Endometrial microvascular endothelial cells (primary cell): Measurements from ENCODE around the gene TMEM218. TPM values are rescaled to one million over a fixed set of nuclear protein-coding genes. Genes with fewer than 3 reads are reported as not detected.

Experiments
- in situ Hi-C: cut with HindIII; loops from 2 replicates; pipeline ENCODE4 v1.10.0; 2017; ENCODE audit warnings: low sequenced_read_pairs, low pct_unique_long_range_greater_than_20kb; ENCODE audit errors: inconsistent ontology term
- total RNA-seq: library from RNA; depleted of rRNA; stranded (reverse); fragments of >200 nt; gene quantifications from one replicate; pipeline ENCODE4 v1.2.3, GENCODE V29; 2015; ENCODE audit errors: inconsistent ontology term

Gene TMEM218
- total RNA-seq, 1 donor from 2014 or later: 50.9 TPM

DNA sequence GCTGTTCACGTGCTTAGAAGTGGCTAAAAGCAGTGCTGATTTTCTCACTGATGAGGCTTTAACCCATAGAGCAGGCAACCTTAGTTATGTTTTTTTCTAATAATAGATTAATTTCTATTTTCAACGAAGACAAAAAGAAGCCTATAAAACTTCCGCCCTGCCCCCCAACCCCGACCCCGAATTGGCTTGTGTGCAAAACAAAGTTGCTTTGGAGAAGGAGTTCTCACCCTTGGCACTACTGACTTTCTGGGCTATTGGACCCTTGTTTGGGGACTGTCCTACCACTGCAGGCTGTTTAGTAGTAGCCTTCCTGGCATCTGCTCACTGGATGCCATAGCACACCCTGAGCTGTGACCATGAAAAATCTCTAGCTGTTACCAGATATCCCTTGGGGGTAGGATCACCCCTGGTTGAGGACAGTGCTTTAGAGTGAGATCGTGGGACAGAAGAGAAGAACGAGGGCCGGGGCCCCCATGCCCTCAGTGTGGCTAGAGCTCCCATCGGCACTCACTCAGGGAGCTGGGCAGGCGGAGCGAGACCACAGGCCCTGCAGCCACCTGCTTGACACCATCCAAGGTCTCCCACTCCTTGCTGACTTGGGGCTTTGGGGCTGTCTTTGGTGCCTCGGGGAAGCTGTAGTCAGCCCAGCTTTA is 31.4 kb downstream of the TMEM218 start:
- in situ Hi-C loops: no loop called here

- in situ Hi-C loops: no loop called here
Observed at GRCh38 chr11:125079151-125079877, 32.1 kb downstream of the TMEM218 start.

- in situ Hi-C loops: no loop called here
Observed at GRCh38 chr11:125078516-125079140, 32.8 kb downstream of the TMEM218 start.

DNA sequence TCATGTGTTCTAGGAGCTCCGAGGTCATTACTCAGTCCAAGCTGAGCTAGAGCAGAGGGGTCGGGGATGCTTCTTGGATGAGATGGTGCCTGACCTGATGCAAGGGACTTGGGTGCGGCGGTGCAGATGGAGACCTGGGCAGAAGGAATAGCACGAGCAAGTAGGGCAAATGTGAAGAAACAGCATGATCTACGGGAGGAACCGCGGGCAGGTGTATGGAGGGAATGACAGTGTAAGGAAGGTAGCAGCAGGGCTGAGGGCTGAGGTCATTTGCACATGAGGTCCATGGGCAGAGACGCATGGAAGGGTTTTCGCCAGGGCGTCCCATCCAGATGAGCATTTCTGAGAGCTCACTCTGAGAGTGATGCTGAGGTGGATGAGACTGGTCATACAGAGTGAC is 33.4 kb downstream of the TMEM218 start:
- in situ Hi-C loops: no loop called here

DNA sequence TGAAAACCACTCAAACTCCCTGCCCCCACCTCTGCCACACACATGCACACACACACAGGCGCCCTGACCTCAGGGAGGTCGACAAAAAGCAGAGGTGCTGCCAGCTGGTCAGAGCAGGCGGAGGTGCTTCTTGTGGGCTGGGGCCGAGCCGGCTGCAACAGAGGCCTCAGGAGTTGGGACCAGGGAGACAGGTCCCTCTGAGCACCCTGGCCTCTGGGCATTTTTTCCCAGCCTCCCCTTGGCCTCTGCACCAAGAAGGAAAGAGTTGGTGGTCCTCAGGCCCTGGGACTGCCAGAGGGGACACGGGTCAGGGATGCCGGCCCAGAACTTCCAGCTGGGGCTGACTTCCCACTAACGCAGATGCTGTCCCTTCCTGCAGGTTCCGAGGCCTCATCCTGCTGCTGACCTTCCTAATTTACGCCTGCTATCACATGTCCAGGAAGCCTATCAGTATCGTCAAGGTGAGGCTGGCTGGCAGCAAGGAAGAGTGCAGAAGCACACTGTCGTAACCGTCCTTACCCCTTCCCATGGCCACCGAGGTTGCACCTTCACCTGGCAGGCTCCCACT is 35.0 kb downstream of the TMEM218 start:
- in situ Hi-C loops: no loop called here

GRCh38 chr11:125075900-125076317 is 35.5 kb downstream of the TMEM218 start:
- in situ Hi-C loops: no loop called here

DNA sequence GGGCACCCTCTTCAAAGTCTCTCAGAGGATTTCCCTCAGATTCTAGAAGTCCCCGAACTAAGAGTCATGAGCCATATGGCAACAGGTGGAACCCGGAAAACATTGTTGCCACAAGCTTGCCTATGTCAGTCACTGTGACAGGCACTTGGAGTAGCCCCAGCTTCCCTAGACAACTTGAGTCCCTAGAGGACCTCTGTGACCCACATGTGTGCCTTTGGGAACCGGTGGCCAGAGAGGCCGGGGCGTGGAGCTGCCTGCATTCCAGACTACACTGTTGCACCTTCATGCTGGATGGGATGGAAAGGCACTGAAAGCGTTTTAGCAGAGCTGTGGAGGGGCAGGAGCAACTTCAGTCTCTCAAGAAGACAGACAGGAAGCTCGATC is 36.2 kb downstream of the TMEM218 start:
- in situ Hi-C loops: no loop called here

GRCh38 chr11:125074511-125075241 is 36.8 kb downstream of the TMEM218 start:
- in situ Hi-C loops: no loop called here

- in situ Hi-C loops: no loop called here
Observed at GRCh38 chr11:125073616-125074483, 37.6 kb downstream of the TMEM218 start.

GRCh38 chr11:125072961-125073590 is 38.4 kb downstream of the TMEM218 start:
- in situ Hi-C loops: no loop called here

DNA sequence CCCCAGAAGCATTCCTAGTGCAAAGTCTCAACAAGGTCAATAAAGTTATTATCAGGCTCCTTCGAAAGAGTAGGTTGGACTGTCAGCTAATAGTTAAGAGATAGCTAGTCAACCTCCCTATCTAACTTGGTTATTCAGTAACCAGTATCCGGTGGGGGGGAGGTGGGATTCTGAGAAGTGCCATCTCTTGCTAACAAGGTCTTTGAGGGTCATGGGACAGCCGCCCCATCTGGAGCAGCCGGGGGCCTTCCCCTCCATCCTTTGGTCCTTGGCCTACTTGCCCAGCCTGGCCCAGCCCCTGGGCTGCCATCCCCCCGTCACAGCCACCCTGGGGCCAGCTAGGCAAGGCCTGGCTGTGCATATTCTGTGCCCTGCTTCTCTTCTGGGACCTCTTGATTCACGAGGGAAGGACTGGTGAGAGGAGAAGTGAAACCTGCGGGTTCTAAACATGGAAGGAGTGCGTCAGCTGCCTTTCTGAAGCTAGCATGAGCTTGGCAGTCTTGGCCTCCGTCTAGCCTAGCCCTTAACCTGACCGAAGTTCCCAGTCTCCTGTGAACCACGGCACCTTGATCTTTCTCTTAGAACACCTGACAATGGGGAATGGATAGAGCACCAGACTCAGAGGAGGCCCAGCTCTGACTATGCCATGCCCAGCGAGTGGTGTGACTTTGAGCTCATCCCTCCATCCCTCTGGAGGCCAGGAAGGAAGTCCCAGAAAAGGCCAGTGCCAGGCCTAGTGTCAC is 39.0 kb downstream of the TMEM218 start:
- in situ Hi-C loops: no loop called here

DNA sequence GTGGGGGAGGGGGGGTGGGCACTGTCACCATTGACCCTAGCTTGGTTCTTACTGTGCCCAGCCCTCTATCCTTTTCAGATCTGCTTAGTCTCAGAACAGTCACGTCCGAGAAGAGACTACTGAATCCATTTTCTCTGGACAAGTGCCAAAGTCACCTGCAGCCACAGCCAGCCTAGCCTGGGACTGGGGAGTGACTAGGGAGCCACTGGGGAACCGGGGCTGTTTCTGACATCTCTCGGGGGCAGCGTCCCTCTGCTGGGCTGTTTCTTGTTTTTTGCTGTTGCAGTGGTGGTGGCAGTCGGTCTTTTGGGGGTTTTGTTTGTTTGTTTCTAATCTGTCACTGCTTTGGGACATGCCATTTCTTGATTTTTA is 39.6 kb downstream of the TMEM218 start:
- in situ Hi-C loops: no loop called here

GRCh38 chr11:125071435-125071834 is 40.0 kb downstream of the TMEM218 start:
- in situ Hi-C loops: no loop called here

GRCh38 chr11:125070699-125071254 is 40.6 kb downstream of the TMEM218 start:
- in situ Hi-C loops: no loop called here

- in situ Hi-C loops: no loop called here
Observed at GRCh38 chr11:125069796-125070195, 41.6 kb downstream of the TMEM218 start.

DNA sequence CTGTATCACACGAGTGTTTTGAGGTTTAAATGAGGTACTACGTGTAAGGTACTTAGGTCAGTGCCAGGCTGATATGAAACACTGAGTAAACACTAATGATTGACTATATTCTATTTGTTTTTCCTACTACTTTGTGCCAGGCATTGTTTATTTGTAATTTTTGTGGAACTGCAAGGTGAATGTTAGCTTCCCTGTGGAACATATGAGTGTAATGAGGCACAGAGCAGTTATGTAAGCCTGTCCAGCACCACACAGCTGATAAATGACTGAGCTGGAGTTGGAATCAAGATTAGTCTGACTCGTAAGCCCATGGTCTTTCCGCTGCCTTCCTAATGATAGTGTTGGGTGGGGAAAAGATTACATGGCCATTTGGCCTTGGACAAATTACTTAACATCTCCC is 42.4 kb downstream of the TMEM218 start:
- in situ Hi-C loops: no loop called here

DNA sequence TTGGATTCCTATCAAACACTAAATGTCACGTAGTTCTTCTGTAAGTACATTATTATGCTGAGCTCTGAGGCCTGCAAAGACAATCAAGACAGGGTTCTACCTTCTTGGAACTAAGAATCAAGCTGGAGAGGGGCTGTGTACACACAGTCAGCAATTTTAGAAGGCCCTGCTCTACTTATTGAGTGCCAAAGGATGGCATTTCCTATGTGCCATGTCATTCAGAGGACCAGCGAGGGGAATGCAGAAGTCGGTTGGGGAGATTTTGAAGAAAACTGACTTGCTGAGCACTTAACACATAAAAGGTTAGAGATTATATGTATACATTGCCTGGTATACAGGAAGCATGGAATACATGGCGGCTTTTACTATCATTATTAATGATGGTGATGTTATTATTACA is 43.1 kb downstream of the TMEM218 start:
- in situ Hi-C loops: no loop called here
